Gastroesophageal sphincter (tissue), 3 donors: ENCODE data around the gene SLC24A3.

Experiments used
- CTCF ChIP-seq, 4 experiments: fragments of 200-600 bp in 2 of 4; fragments of 450-650 bp in 2 of 4; sonication (generic) in 1 of 4; IDR thresholded peaks; one replicate each; pipeline ENCODE4 v1.5.1; 2017 to 2019; ENCODE audit warnings: antibody characterized with exemption in 4 of 4, mild to moderate bottlenecking in 2 of 4, moderate library complexity in 2 of 4
- EP300 ChIP-seq: sonication (generic); formaldehyde crosslinking; IDR thresholded peaks from one replicate; pipeline ENCODE4 v1.6.1; 2017; ENCODE audit warnings: antibody characterized with exemption, mild to moderate bottlenecking
- POLR2A ChIP-seq, 2 donors: fragments of 450-650 bp; IDR thresholded peaks; one replicate each; pipeline ENCODE4 v1.6.1; 2017; ENCODE audit warnings: antibody characterized with exemption in 2 of 2, mild to moderate bottlenecking in 2 of 2, moderate library complexity in 1 of 2
- POLR2AphosphoS5 ChIP-seq: sonication (generic); formaldehyde crosslinking; IDR thresholded peaks from one replicate; pipeline ENCODE4 v1.6.1; 2017; ENCODE audit warnings: antibody characterized with exemption

- TF ChIP-seq CTCF (IDR thresholded peaks at IDR 0.05) = no peak
- TF ChIP-seq POLR2A (IDR thresholded peaks at IDR 0.05) = no peak
- no peak for TF ChIP-seq POLR2AphosphoS5
- no peak for TF ChIP-seq EP300
These were observed 167.8 kb downstream of the SLC24A3 start for GRCh38 chr20:19380211-19380610.
